Stimulated activated CD8-positive, alpha-beta memory T cell treated with anti-CD3 and anti-CD28 coated beads, Interleukin-2, amount 100 ng/mL, for 48 hours (primary cell): ENCODE measurements around the gene RAB27B.
"Not testable (repeated sequence)": the region's sequence is repeated elsewhere in the genome, so short reads cannot be mapped to it uniquely, and the experiment has no call there.

Experiments used
- DNase-seq, 2 donors: peaks; one replicate each; pipeline ENCODE4 v3.0.0-alpha.2; 2020; ENCODE audit warnings: low read depth in 2 of 2

Gene RAB27B

GRCh38 chr18:54815086-54815485 is 13.2 kb upstream of the RAB27B start:
- no peak for DNase-seq

GRCh38 chr18:54820785-54821275 is 7.4 kb upstream of the RAB27B start:
- DNase-seq: not testable (repeated sequence)

GRCh38 chr18:54822872-54823845 is 5.1 kb upstream of the RAB27B start:
- no peak for DNase-seq

GRCh38 chr18:54824761-54825160 is 3.5 kb upstream of the RAB27B start:
- DNase-seq: no peak

- no peak for DNase-seq
These were observed 2.5 kb upstream of the RAB27B start for GRCh38 chr18:54825601-54826344.

GRCh38 chr18:54828986-54829385 is 709 bp downstream of the RAB27B start:
- DNase-seq: no peak

DNA sequence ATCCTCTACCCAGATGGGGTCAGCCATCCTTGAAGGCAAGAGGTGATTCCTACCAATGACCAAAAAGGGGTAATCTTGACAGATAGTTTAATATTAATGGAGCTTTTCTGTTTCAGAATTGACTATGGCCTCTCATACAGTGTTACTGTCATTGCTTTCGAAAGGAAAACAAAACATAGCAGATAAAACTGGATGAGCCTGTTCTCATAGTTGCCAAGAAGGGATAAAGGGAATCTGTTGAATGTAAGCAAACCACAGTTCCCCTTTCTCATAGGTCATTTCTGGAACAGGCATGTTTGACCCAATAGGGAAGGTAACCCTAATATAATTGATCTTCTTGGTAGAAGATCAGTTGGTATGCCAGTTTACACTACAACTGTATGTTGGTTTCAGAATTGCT is 1.6 kb downstream of the RAB27B start:
- no peak for DNase-seq

DNA sequence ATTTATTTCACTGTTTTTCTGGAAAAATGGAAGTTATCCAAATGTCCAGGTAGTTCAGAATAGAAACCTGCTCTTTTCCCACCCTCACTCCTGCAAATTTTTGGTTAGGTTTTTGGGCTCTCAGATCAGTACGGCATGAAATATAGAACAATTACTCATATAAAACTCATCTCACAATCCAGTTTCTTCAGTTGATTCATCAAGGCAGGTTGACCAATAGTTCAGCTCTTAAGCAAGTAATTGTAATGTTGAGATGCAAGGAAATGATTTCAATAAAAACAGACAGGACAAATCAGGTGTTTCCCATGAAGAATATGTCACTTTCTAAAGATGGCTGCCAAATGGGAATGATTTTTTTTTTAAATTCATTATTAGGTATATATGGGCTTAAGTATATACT is 2.0 kb downstream of the RAB27B start:
- DNase-seq: no peak

DNA sequence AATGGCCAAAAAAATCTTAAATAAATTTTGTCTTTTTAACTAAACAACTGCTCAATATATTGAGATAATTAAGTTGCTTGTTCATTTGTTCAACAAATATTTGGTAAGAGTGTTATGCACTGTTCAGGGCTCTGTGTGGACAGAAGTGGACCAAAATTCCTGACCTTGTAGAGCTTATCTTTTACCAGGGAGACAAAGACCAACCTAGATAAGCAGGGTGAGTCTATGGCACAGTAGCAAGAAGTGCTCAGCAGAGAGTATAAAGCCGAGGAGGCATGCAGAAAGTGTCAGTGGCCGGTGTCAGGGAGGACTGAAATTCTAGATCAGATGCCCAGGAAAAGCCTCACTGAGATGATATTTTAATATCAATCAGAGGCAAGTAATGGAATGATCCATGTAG is 2.6 kb downstream of the RAB27B start:
- no peak for DNase-seq

- DNase-seq: no peak
These were observed 7.7 kb downstream of the RAB27B start for GRCh38 chr18:54835944-54836343.

GRCh38 chr18:54843314-54843713 is 15.0 kb downstream of the RAB27B start:
- no peak for DNase-seq

DNA sequence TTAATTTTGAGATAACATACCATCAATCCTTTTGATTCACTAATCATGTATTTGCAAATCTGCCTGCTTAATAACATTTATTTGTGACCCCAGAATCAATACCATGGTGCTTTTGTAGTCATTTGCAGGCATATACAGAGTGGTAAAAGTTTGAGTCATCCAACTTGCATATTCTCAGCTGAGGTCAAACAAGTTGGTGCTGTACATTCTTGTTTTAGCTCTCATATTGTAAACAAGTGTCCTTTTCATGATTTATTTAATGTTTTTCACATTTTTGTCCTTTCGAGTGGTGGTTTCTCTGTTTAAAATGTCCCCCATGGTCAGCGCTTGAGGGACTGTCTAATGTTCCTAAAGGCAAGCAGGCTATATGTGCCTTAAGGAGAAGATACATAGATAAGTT is 17.5 kb downstream of the RAB27B start:
- DNase-seq: no peak

- no peak for DNase-seq
These were observed 19.8 kb downstream of the RAB27B start for GRCh38 chr18:54848121-54848520.

DNA sequence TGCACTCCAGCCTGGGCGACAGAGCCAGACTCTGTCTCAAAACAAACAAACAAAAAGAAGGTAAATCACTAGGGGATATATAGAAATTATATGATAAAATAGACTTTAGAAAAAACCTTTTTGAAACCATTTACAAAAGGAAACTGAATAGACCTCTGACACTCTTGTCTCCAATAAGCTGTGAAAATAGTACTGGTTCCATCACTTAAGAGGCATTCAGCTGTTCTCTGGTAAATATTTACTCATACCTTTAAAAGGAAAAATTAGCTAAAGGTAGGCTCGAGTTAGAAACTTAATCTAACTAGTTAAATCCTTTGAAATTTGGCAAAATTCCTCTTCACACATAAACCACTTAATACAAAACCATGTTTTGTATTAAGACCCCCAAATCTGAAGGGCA is 21.4 kb downstream of the RAB27B start:
- DNase-seq: no peak

DNA sequence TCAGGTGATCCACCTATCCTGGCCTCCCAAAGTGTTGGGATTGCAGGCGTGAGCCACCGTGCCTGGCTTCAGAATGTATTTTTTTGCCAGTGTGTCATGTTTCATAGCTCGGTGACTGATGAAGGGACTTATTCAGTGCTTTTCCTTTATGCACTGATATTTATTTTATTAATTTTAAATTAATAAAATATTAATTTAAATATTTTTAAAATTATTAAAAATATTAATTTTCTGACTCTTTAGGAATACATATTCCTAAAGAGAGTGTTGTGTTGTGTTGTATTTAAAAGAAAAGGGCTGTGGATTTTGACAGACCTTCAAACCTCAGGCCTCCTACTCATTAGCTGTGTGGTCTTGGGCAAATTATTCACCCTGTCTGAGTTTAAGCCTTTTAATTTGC is 22.3 kb downstream of the RAB27B start:
- DNase-seq: no peak

GRCh38 chr18:54852780-54853675 is 24.8 kb downstream of the RAB27B start:
- no peak for DNase-seq

DNA sequence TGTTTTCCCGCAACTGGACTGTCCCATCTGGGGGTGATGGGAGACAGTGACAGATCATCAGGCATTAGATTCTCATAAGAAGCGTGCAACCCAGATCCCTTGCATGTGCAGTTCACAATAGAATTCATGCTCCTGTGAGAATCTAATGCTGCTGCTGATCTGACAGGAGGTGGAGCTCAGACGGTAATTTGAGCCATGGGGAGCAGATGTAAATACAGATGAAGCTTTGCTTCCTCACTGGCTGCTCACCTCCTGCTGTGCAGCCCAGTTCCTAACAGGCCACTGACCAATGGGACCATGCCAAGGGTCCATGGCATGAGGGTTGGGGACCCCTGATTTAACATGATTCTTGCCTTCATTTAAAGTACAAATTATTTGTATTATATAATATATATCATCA is 26.8 kb downstream of the RAB27B start:
- not testable (repeated sequence) for DNase-seq

GRCh38 chr18:54856105-54856646 is 27.9 kb downstream of the RAB27B start:
- no peak for DNase-seq

DNA sequence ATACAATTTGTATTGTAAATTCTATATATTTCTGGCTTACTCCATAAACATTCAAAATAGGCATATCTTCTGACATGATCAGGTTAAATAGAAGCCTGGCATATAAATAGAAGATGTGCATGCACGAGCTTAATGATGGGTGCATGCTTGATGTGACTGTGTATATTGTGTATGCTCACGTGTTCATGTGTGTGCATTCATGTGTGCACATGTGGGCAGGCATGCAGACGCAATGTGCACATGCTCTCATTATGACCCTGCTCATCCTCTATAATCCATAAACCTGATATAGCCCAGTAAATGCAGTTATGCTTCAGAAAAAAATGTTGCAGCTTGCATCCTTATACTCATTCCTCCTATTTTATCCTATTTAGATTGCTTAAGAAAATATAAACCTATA is 29.2 kb downstream of the RAB27B start:
- no peak for DNase-seq

DNA sequence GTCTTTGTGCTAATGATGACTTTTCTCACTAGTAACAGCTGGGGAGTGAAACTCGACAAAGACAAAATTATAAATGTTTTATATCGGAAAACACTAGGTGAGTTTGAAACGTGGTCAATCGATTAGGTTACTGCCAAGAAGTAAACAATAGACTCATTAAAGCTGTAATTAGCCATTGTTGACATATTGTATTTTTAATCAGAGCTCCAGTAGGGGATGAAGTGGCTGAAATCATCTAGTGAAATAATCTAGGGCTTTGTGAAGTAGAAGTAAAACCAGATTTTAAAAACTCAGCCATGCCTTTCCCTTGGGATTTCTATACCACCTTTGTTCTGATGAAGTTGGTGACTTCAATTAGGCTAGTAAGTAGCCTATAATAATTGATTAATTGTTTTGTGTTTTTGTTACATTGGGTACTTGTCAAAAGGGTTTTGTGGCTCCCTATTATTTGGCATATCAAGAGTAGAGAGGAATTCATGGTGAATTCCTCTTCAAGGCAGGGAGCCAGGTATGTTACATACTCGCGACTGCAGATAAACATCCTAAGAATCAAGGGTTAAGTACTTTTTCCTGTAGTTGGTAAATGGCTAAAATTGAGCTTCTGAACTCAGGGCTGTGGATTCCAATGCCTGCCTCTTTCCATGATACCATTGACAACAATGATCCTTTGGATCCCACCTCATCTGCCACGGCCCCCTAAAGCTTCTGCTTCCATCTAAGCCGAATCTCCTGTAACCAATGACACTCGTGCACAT is 31.6 kb downstream of the RAB27B start:
- DNase-seq: no peak

- no peak for DNase-seq
These were observed 32.7 kb downstream of the RAB27B start for GRCh38 chr18:54860941-54861340.
